GM21717 (cell line): ENCODE measurements around the gene ZBED3.
"Not testable (repeated sequence)": the region's sequence is repeated elsewhere in the genome, so short reads cannot be mapped to it uniquely, and the experiment has no call there.

Experiments
- ATAC-seq: cut with Tn5 transposase; IDR thresholded peaks from one replicate; pipeline ENCODE4 v1.9.1; 2021; ENCODE audit warnings: mild to moderate bottlenecking, moderate library complexity; ENCODE audit not compliant: unreplicated experiment

The ZBED3 gene

GRCh38 chr5:77086689-77087483 lies at the start of gene ZBED3:
TSS of gene ZBED3 (minus strand) at chr5:77087285. CDS start at chr5:77077878, 9,407 bp downstream.
- ATAC-seq: peak; percentile 64

GRCh38 chr5:77133061-77133758 lies 46.1 kb upstream of the ZBED3 start:
- ATAC-seq: no peak

- ATAC-seq: no peak
Measured at GRCh38 chr5:77131361-77131760, 44.3 kb upstream of the ZBED3 start.

- ATAC-seq: no peak
Measured at GRCh38 chr5:77129391-77129990, 42.4 kb upstream of the ZBED3 start.

- ATAC-seq: no peak
Measured at GRCh38 chr5:77128411-77129061, 41.5 kb upstream of the ZBED3 start.

GRCh38 chr5:77123057-77123456 lies 36.0 kb upstream of the ZBED3 start:
- no peak for ATAC-seq

- ATAC-seq: no peak
Measured at GRCh38 chr5:77120706-77121105, 33.6 kb upstream of the ZBED3 start.

GRCh38 chr5:77120086-77120485 lies 33.0 kb upstream of the ZBED3 start:
- ATAC-seq: no peak

GRCh38 chr5:77117161-77117560 lies 30.1 kb upstream of the ZBED3 start:
- ATAC-seq: no peak

GRCh38 chr5:77107035-77107434 lies 19.9 kb upstream of the ZBED3 start:
- not testable (repeated sequence) for ATAC-seq

GRCh38 chr5:77104813-77105212 lies 17.7 kb upstream of the ZBED3 start:
- no peak for ATAC-seq

GRCh38 chr5:77103457-77103856 lies 16.4 kb upstream of the ZBED3 start:
- ATAC-seq: no peak

- no peak for ATAC-seq
Measured at GRCh38 chr5:77102549-77102948, 15.5 kb upstream of the ZBED3 start.

- no peak for ATAC-seq
Measured at GRCh38 chr5:77101298-77101697, 14.2 kb upstream of the ZBED3 start.

- ATAC-seq: no peak
Measured at GRCh38 chr5:77095189-77095588, 8.1 kb upstream of the ZBED3 start.

- ATAC-seq: no peak
Measured at GRCh38 chr5:77087484-77088261, 588 bp upstream of the ZBED3 start.

- no peak for ATAC-seq
Measured at GRCh38 chr5:77086368-77086688, 757 bp downstream of the ZBED3 start.

- ATAC-seq: no peak
Measured at GRCh38 chr5:77083088-77083487, 4.0 kb downstream of the ZBED3 start.

- no peak for ATAC-seq
Measured at GRCh38 chr5:77082280-77082679, 4.8 kb downstream of the ZBED3 start.

GRCh38 chr5:77080905-77081304 lies 6.2 kb downstream of the ZBED3 start:
- no peak for ATAC-seq

GRCh38 chr5:77080479-77080878 lies 6.6 kb downstream of the ZBED3 start:
- ATAC-seq: not testable (repeated sequence)
